ENCODE results near the gene FAM171A1.
"Not testable (repeated sequence)": the region's sequence is repeated elsewhere in the genome, so short reads cannot be mapped to it uniquely, and the experiment has no call there.

Gene FAM171A1

DNA sequence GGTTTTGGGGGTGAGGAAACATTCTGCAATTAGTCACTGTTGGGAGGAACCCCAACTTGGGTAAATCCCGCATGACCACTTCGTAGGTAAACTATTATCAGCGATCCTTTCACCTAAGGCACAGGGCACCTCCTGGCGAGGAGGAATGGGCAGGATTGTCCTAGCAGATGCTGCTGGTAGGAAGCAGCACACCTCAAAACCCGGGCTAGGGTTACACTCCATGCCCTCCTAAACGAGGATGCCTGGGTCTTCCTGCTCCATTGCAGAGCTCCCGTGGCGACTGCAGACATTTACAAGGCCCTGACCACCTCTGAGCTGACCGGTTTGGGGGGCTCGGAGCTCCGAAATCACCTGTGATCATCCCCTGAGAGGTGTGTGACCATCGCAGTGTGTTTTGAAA is 92.3 kb downstream of the FAM171A1 start:
- DNase-seq: no peak

DNA sequence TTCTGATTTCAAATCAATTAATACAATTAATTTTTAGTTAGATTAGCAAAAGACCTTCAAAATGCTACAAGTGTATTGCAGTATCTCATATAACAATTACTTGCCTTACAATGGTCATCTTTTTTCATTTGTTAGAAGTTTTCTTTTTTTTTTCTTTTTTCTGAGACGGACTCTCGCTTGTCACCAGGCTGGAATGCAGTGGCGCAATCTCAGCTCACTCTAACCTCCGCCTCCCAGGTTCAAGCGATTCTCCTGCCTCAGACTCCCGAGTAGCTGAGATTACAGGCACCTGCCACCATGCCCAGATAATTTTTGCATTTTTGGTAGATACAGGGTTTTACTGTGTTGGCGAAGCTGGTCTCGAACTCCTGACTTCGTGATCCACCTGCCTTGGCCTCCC is 95.0 kb downstream of the FAM171A1 start:
- DNase-seq: not testable (repeated sequence)

DNA sequence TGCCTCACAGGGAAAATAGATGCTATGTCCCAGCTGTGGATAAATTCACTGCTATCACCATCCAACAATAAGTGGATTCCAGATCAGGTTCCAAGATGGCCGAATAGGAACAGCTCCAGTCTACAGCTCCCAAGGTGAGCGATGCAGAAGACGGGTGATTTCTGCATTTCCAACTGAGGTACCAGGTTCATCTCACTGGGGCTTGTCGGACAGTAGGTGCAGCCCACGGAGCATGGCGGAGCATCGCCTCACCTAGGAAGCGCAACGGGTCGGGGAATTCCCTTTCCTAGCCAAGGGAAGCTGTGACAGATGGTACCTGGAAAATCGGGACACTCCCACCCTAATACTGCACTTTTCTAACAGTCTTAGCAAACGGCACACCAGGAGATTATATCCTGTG is 101.3 kb downstream of the FAM171A1 start:
- DNase-seq: not testable (repeated sequence)

- DNase-seq: no peak
Observed at GRCh38 chr10:15267496-15267895, 103.6 kb downstream of the FAM171A1 start.

GRCh38 chr10:15266117-15266516 is 105.0 kb downstream of the FAM171A1 start:
- no peak for DNase-seq

DNA sequence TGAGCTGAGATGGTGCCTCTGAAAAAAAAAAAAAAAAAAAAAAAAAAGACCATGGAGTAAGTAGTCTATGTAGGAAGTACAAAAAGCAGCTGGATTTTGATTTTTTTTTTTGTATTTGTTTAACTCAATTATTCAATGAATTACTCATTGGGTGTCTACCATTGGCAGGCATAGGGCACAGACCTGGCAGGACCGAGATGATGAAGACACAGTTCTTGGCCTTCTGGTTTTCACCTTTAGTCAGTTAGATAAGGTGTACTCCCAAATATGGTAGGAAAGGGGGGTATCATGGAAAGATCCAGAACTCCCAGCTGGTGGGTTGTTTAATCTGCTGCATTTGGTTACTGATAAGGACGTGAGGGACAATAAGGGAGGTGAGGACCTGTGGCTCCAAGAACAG is 105.5 kb downstream of the FAM171A1 start:
- no peak for DNase-seq

DNA sequence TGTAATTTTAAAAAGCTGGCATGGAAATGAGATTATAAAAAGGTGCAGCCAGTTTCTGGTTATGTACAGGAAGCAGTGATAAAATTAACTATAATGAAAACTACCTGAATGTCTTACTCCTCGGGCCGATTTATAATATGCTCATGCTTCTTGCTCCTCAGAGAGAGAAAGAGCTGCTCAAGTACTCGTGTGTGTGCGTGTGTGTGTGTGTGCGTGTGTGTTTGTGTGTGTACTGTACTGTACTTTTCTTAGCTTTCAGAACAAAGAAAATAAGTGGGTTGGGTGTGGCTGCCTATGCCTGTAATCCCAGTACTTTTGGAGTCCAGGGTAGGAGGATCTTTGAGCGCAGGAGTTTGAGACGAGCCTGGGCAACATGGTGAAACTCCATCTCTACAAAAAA is 106.0 kb downstream of the FAM171A1 start:
- DNase-seq: no peak

DNA sequence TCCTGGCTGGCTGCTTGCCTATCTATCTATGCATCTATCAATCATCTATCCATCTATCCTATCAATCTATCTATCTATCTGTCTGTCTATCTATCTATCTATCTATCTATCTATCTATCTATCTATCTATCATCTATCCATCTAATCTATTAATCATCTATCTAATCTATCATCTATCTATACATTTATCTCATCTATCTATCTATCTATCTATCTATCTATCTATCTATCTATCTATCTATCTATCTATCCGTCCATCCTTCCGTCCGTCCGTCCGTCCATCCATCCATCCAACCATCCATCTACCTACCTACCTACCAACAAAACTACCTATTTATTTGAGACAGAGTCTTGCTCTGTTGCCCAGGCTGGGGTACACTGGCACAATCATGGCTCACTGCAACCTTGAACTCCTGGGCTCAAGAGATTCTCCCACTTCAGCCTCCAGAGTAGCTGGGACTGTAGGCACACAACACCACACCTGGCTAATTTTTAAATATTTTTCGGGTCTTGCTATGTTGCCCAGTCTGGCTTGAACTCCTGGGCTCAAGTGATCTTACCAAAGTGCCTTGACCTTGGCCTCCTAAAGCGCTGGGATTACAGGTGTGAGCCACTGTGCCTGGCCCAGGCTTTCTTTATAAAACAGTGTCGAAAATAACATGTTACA is 107.3 kb downstream of the FAM171A1 start:
- DNase-seq: no peak

DNA sequence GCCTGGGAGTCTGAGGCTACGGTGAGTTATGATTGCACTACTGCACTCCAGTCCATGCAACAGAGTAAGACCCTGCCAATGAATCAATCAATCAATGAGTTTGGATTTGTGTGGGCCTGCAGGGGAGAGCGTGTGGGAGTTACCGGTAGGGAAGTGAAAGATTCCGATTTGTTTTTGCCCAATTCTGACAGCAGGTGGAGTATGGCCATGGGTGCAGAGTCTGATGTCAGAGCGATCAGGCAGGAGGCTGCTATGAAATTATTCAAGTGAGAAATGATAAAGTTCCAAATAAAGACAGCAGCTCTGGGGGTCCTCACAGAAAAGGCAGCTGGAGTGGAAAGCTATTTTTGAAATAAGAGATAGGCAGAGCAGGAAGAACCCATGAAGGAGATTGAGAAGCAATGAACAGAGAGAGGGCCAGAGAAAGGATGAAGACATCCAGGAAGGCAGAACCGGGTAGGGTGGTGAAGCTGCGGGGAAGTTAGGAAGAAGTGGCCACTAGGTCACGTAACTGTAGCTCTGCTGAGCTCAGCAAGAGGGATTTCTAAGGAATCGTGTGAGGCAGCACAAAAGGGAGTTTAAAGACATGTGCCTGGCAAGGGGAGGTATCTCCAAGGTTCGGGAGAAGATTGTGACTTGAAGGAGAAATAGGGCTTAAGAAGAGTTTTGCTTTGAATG is 108.9 kb downstream of the FAM171A1 start:
- no peak for DNase-seq

- DNase-seq: no peak
Observed at GRCh38 chr10:15259136-15259535, 112.0 kb downstream of the FAM171A1 start.

DNA sequence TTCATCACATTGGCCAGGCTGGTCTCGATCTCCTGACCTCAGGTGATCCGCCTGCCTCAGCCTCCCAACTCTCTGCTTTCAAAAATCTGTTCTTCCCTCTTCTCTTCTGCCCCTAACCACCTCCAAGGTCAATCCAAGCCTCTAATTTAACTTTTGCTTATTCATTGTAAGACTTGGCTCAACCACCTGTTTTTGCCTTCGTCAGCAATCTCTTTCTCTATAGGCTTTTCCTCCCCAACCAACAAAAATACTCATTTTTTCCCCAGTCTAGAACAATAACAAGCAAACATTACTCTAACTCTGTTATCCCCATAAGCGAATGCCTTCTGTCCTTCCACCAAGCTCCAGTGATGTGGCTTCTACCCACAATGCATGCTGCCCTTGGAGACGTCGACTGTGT is 112.8 kb downstream of the FAM171A1 start:
- DNase-seq: no peak

- DNase-seq: no peak
Observed at GRCh38 chr10:15255961-15256360, 115.1 kb downstream of the FAM171A1 start.

- peak; percentile 14 to 26 for DNase-seq
Observed at GRCh38 chr10:15254808-15255648, 116.1 kb downstream of the FAM171A1 start.

- DNase-seq: no peak
Observed at GRCh38 chr10:15253951-15254807, 116.9 kb downstream of the FAM171A1 start.

DNA sequence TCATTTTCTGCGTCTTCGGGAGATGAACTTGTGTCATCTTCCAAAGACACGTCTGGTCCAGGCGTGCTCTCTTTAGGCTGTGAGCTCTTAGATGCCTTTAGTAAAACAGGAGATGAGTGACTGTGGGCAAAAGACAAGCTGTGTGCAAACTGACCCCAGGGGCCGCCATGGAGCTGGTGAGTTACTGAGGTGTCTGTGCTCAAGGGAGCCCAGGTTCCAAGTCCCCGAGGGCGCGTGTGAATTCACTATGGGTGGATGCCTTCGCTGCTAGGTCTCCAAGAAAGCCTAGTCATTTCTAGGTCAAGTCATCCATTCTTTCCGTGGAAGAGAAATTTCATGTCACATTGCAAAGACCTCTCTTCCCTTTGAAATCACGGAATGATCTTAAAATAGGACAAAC is 118.7 kb downstream of the FAM171A1 start:
- no peak for DNase-seq

- DNase-seq: no peak
Observed at GRCh38 chr10:15251791-15252380, 119.2 kb downstream of the FAM171A1 start.

- DNase-seq: peak; percentile 18 to 24
Observed at GRCh38 chr10:15245530-15245929, 125.6 kb downstream of the FAM171A1 start.

- no peak for DNase-seq
Observed at GRCh38 chr10:15244635-15245197, 126.4 kb downstream of the FAM171A1 start.

DNA sequence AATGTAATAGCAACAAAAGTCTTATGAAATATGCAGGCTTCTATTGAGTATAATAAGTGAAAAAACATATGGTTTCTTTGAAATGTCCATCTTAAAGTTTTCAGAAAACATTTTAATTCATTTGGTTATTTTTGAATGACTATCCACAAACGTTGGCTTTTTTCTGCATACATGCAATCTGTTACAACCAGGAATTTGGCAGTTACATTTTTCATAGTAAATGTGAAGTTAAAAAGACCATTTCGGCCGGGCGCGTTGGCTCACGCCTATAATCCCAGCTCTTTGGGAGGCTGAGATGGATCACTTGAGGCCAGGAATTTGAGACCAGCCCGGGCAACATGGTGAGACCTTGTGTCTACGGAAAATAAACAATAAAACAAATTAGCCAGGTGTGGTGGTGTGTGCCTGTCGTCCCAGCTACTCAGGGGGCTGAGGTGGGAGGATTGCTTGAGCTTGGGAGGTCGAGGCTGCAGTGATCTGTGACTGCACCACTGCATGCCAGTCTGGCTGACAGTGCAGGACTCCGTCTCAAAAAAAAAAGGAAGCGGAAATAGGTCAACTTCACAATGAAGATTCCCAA is 128.7 kb downstream of the FAM171A1 start:
- no peak for DNase-seq

- DNase-seq: no peak
Observed at GRCh38 chr10:15241306-15241705, 129.8 kb downstream of the FAM171A1 start.

DNA sequence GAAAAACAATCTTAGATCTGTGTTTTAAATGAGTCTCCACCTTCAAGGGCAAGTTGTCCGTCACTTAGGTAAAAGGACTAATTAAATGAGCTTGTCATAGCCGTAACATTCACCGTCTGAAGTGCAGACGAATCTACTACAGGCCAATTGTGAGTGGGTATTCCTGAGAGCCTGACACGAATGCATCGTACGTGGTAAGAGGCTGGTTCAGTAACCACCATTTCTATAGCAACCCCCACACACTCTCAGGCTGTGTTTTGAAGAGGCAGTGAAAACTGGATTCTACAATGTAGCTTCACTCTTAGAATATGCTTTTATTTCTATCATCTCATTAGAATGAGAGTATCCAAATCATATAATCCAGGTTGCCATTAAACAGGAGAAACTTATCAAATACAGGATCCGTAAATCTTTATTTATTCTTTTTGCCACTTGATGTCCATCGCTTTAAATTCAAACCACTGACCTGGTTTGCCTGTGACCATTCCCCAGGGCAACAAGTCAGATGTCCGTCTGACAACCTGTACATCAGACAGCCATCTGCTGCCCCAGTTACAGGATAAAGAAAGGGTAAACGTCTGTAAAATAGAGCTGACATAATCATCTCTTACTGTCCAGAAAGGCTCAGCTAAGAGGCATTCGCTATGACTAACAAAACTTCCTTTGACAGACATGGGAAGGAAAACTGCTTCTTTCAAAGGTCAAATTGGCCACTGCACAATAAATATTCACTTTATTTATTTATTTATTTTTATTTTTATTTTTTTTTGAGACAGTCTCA is 132.3 kb downstream of the FAM171A1 start:
- peak in 1 of 2 donors; percentile 11 for DNase-seq
